ENCODE data around the gene RPTOR. TPM values are rescaled to one million over a fixed set of nuclear protein-coding genes. Genes with fewer than 3 reads are reported as not detected.

RPTOR gene
- total RNA-seq, 1 experiment from 2014 or later, result 46.2 TPM

GRCh38 chr17:80822021-80822699, 277.5 kb downstream of the RPTOR start:
- H3F3A ChIP-seq (ENCODE audit: low read length, unreplicated experiment), result no peaks in the 10 kb centered on the region
- no peak overlapping the region for H3K9ac ChIP-seq (ENCODE audit: low read length)
- no peaks in the 10 kb centered on the region for H3K9me3 ChIP-seq (ENCODE audit: low read length)
- no peaks in the 10 kb centered on the region for H3K9me2 ChIP-seq (replicated peaks; ENCODE audit: low read length)
- CTCF ChIA-PET, result no interaction called here
- DNase-seq, result no peak
- H3K27ac ChIP-seq (ENCODE audit: low read length), result no peak overlapping the region
- no peak overlapping the region for H3K4me2 ChIP-seq (ENCODE audit: low read length)
- no peaks in the 10 kb centered on the region for H4K20me1 ChIP-seq (ENCODE audit: low read length)
- BruUV-seq (replicated peaks), result no TSS peak
- H3K27me3 ChIP-seq (ENCODE audit: low read length), result no peaks in the 10 kb centered on the region
- TF ChIP-seq EZH2 (IDR thresholded peaks at IDR 0.05; ENCODE audit: low read length, unreplicated experiment) (no peak), EZH2phosphoT487 (IDR thresholded peaks at IDR 0.05; ENCODE audit: borderline replicate concordance, low read length) (no peak), CTCF (conservative IDR thresholded peaks at IDR 0.05; ENCODE audit: low read depth, low read length) (no peak)
- no peaks in the 10 kb centered on the region for H3K79me2 ChIP-seq (ENCODE audit: low read length)
- H3K4me3 ChIP-seq (ENCODE audit: low read length), result no peak overlapping the region
- H2AFZ ChIP-seq (ENCODE audit: low read length), result no peak overlapping the region
- peaks cover 20% of the 10 kb centered on the region for H3K4me1 ChIP-seq (ENCODE audit: insufficient read depth, low read length)
- POLR2A ChIA-PET (ENCODE audit: unreplicated experiment), result interaction anchor here (0.6 kb wide), 1 partner anchor 18 kb away, joined by 9 read pairs; no protein-coding TSS in a partner anchor
- intact Hi-C loops (cut with micrococcal nuclease), result no loop called here
- ATAC-seq, result no peak
- H3K36me3 ChIP-seq (ENCODE audit: low read depth, low read length), result peaks cover 12% of the 10 kb centered on the region; the same call in 1 of the 2 replicates

- Histone ChIP-seq H3K9ac (ENCODE audit: low read length) (no peak overlapping the region), H3K9me2 (replicated peaks; ENCODE audit: low read length) (no peaks in the 10 kb centered on the region), H3K27me3 (ENCODE audit: low read length) (no peaks in the 10 kb centered on the region), H3K4me1 (ENCODE audit: insufficient read depth, low read length) (peaks cover 23% of the 10 kb centered on the region), H3K4me3 (ENCODE audit: low read length) (no peak overlapping the region), H3K36me3 (ENCODE audit: low read depth, low read length) (peaks cover 12% of the 10 kb centered on the region; the same call in 1 of the 2 replicates), H3F3A (ENCODE audit: low read length, unreplicated experiment) (no peaks in the 10 kb centered on the region), H2AFZ (ENCODE audit: low read length) (no peak overlapping the region), H4K20me1 (ENCODE audit: low read length) (no peaks in the 10 kb centered on the region), H3K79me2 (ENCODE audit: low read length) (no peaks in the 10 kb centered on the region), H3K27ac (ENCODE audit: low read length) (0 out of 2 replicates have a peak overlapping the region, but pooled peaks have one; percentile 3), H3K4me2 (ENCODE audit: low read length) (no peak overlapping the region), H3K9me3 (ENCODE audit: low read length) (no peaks in the 10 kb centered on the region)
- ATAC-seq (no peak), DNase-seq (no peak)
- POLR2A ChIA-PET (ENCODE audit: unreplicated experiment), result no interaction called here
- TF ChIP-seq EZH2 (IDR thresholded peaks at IDR 0.05; ENCODE audit: low read length, unreplicated experiment) (no peak), EZH2phosphoT487 (IDR thresholded peaks at IDR 0.05; ENCODE audit: borderline replicate concordance, low read length) (no peak), CTCF (conservative IDR thresholded peaks at IDR 0.05; ENCODE audit: low read depth, low read length) (no peak)
- BruUV-seq (replicated peaks), result no TSS peak
- CTCF ChIA-PET, result no interaction called here
- intact Hi-C loops (cut with micrococcal nuclease), result no loop called here
Measured at GRCh38 chr17:80822700-80823410, 278.2 kb downstream of the RPTOR start.
